B cell (primary cell): ENCODE results near the gene SIL1.

Experiments used
- CTCF ChIP-seq: fragments of 200-600 bp; IDR thresholded peaks from one replicate; pipeline ENCODE4 v1.8.0; 2022; ENCODE audit warnings: antibody characterized with exemption, mild to moderate bottlenecking
- EZH2 ChIP-seq: IDR thresholded peaks from 2 replicates; pipeline ENCODE4 v1.6.1; 2012; ENCODE audit warnings: borderline replicate concordance, low read depth, mild to moderate bottlenecking, moderate library complexity, low read length; ENCODE audit not compliant: insufficient read depth, poor library complexity, severe bottlenecking

GRCh38 chr5:139196296-139196956 lies 1.7 kb downstream of the SIL1 start:
- TF ChIP-seq CTCF: no peak
- no peak for TF ChIP-seq EZH2
